Activated CD4-positive, alpha-beta T cell treated with anti-CD3 and anti-CD28 coated beads, Interleukin-2, amount 10 ng/mL, durations not matched to agents 7 days and 5 days (primary cell): ENCODE measurements around the gene CSAG2. TPM values are rescaled to one million over a fixed set of nuclear protein-coding genes. Genes with fewer than 3 reads are reported as not detected.
"Not testable (repeated sequence)": the region's sequence is repeated elsewhere in the genome, so short reads cannot be mapped to it uniquely, and the experiment has no call there.

Experiments
- CTCF ChIA-PET: fragments of 350-600 bp; sonication (Branson Sonifier 250); formaldehyde crosslinking; loops from one replicate; lab custom pipeline; 2021; ENCODE audit warnings: antibody characterized with exemption; lab: Charles Lee
- POLR2A ChIA-PET: fragments of 350-600 bp; sonication (Branson Sonifier 250); formaldehyde crosslinking; loops from one replicate; lab custom pipeline; 2021; ENCODE audit warnings: antibody characterized with exemption; lab: Charles Lee
- DNase-seq: peaks from one replicate; pipeline ENCODE4 v3.0.0-alpha.2; 2020
- H3K27ac Mint-ChIP-seq: one replicate; pipeline ENCODE4 v1.8.0; 2021; ENCODE audit warnings: mild to moderate bottlenecking, moderate library complexity, mixed read lengths
- H3K27me3 Mint-ChIP-seq: one replicate; pipeline ENCODE4 v1.8.0; 2021; ENCODE audit warnings: mixed read lengths
- H3K36me3 Mint-ChIP-seq: one replicate; pipeline ENCODE4 v1.8.0; 2021; ENCODE audit warnings: low read depth, mixed read lengths
- H3K4me1 Mint-ChIP-seq: one replicate; pipeline ENCODE4 v1.8.0; 2021; ENCODE audit warnings: mixed read lengths
- H3K4me3 Mint-ChIP-seq: one replicate; pipeline ENCODE4 v1.8.0; 2021; ENCODE audit warnings: mild to moderate bottlenecking, moderate library complexity, mixed read lengths
- H3K9me3 Mint-ChIP-seq: one replicate; pipeline ENCODE4 v1.8.0; 2021; ENCODE audit warnings: mixed read lengths
- total RNA-seq, 2 experiments: library from RNA; stranded (reverse); gene quantifications; one replicate each; pipeline ENCODE4 v1.2.3, GENCODE V29; 2021

Gene CSAG2
- total RNA-seq, 2 experiments from 2014 or later = 0.35 TPM; not detected in 1

DNA sequence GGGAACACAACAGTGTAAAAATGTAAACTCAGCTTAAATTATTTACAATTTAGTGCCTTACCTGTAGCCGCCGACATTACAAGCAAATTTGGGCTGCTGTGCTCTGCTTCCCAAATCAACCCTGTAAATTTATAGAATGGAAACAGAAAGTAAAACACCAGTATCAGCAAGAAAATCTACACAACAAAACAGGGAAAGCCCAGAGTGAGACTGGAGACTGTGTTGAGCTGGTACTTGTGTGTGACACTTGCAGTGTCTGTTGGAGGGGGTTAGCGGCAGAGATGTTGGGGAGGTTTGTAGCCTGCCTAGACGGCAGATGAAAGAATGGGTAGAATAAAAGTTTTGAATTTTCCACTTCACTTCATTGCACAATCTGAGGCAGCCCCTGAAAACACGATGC lies 4.1 kb upstream of the CSAG2 start:
- POLR2A ChIA-PET, H3K4me3 Mint-ChIP-seq: not testable (repeated sequence)

DNA sequence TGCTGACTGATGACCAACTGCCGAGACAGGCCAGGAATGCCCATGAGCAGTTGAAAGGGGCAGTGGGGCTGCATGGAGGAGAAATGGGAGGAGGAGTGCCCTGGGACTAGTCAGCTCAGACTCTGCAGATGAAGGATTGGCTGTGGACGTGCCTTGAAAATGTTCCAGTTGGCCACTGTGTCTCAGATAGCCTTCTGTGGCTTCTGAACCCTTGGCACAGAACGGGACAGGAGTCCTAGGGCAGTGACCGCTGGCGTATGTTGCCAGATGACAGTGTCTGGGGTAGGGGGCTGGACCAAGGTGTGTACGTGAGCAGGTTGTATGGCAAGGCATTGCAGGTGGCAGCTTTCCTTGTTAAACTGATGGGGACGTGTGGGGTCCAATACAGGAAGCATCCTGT lies 2.6 kb downstream of the CSAG2 start:
- CTCF ChIA-PET, H3K4me1 Mint-ChIP-seq, H3K4me3 Mint-ChIP-seq, H3K9me3 Mint-ChIP-seq, H3K36me3 Mint-ChIP-seq, H3K27me3 Mint-ChIP-seq, H3K27ac Mint-ChIP-seq, POLR2A ChIA-PET, DNase-seq: not testable (repeated sequence)

More for the DNA sequence above, 4.1 kb upstream of the CSAG2 start:
- H3K36me3 Mint-ChIP-seq, H3K4me1 Mint-ChIP-seq, DNase-seq, CTCF ChIA-PET, H3K27ac Mint-ChIP-seq, H3K9me3 Mint-ChIP-seq, H3K27me3 Mint-ChIP-seq: not testable (repeated sequence)

DNA sequence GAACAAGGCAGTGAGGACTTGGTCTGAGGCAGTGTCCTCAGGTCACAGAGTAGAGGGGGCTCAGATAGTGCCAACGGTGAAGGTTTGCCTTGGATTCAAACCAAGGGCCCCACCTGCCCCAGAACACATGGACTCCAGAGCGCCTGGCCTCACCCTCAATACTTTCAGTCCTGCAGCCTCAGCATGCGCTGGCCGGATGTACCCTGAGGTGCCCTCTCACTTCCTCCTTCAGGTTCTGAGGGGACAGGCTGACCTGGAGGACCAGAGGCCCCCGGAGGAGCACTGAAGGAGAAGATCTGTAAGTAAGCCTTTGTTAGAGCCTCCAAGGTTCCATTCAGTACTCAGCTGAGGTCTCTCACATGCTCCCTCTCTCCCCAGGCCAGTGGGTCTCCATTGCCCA lies 8.7 kb downstream of the CSAG2 start:
- H3K36me3 Mint-ChIP-seq, H3K4me3 Mint-ChIP-seq, H3K9me3 Mint-ChIP-seq, CTCF ChIA-PET, DNase-seq, H3K27me3 Mint-ChIP-seq, H3K4me1 Mint-ChIP-seq, POLR2A ChIA-PET, H3K27ac Mint-ChIP-seq: not testable (repeated sequence)

DNA sequence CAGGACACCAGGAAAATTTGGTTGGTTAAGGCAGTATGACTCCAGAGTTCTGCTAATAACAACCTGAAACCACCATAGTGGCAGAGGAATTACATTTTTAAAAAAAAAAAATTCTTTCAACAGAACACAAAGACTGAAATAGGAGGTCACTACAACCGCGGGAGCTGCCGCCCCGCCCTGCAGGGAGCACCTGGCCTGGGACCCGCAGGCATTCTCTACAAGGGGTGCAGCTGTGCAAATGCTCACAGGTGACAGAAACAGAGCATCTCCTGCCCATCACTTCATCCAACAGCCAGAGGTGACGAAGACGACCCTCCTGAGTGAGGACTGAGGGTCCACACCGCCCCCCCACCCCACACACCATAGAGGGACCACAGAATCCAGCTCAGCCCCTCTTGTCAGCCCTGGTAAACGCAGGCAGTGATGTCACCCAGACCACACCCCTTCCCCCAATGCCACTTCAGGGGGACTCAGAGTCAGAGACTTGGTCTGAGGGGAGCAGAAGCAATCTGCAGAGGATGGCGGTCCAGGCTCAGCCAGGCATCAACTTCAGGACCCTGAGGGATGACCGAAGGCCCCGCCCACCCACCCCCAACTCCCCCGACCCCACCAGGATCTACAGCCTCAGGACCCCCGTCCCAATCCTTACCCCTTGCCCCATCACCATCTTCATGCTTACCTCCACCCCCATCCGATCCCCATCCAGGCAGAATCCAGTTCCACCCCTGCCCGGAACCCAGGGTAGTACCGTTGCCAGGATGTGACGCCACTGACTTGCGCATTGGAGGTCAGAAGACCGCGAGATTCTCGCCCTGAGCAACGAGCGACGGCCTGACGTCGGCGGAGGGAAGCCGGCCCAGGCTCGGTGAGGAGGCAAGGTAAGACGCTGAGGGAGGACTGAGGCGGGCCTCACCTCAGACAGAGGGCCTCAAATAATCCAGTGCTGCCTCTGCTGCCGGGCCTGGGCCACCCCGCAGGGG lies 10.8 kb downstream of the CSAG2 start, which contains the start of gene MAGEA3:
MAGEA3 (plus strand) TSS at position 843 of the 980 bp plus-strand sequence. CDS start 2,039 bp downstream, outside the sequence.
- POLR2A ChIA-PET, H3K4me3 Mint-ChIP-seq, CTCF ChIA-PET, DNase-seq, H3K27ac Mint-ChIP-seq, H3K27me3 Mint-ChIP-seq, H3K9me3 Mint-ChIP-seq, H3K36me3 Mint-ChIP-seq, H3K4me1 Mint-ChIP-seq: not testable (repeated sequence)

DNA sequence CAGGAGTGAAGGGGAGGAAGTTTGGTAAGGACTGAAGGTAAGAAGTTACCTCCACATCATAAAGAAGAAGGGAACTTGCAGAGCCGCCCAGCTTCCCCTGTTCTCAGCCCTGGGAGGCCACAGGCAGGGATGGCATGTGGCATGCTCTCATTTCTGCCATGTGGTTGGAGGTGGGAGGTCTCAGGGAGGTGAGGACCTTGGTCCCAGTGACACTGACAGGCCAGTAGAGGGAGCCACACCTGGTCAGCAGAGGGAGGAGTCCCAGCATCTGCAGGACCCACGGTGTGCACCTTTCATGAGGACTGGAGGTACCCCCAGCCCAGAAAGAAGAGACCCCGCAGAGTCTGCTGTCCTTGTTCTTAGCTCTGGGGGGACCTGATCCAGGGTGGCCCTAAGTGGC lies 28.1 kb downstream of the CSAG2 start:
- H3K36me3 Mint-ChIP-seq, POLR2A ChIA-PET, H3K4me3 Mint-ChIP-seq: not testable (repeated sequence)

DNA sequence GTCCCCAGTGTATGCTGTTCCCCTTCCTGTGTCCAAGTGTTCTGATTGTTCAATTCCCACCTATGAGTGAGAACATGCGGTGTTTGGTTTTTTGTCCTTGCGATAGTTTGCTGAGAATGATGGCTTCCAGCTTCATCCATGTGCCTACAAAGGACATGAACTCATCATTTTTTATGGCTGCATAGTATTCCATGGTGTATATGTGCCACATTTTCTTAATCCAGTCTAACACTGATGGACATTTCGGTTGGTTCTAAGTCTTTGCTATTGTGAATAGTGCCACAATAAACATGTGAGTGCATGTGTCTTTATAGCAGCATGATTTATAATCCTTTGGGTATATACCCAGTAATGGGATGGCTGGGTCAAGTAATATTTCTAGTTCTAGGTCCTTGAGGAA lies 34.4 kb downstream of the CSAG2 start:
- POLR2A ChIA-PET, H3K4me1 Mint-ChIP-seq, H3K9me3 Mint-ChIP-seq, H3K4me3 Mint-ChIP-seq, H3K27me3 Mint-ChIP-seq, DNase-seq, H3K27ac Mint-ChIP-seq, H3K36me3 Mint-ChIP-seq, CTCF ChIA-PET: not testable (repeated sequence)

More for the DNA sequence above, 28.1 kb downstream of the CSAG2 start:
- DNase-seq, H3K9me3 Mint-ChIP-seq, H3K27me3 Mint-ChIP-seq, H3K27ac Mint-ChIP-seq, H3K4me1 Mint-ChIP-seq, CTCF ChIA-PET: not testable (repeated sequence)

DNA sequence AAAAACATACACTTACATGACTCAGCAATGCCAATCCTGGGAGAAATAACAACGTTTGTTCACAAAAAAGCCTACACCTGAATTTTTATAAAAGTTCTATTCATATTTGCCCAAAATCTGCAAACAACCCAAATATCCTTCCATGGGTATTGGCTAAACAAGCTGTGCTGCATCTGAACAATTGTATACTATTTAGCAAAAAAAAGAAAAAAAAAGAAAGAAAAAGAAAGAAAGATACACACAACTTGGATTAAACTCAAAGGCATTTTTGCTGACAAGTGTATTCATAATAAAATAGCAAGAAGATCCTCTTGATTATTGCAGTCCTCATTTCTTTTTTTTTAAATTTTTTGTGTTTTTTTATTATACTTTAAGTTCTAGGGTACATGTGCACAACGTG lies 34.9 kb downstream of the CSAG2 start:
- POLR2A ChIA-PET = no interaction called here
- Mint-ChIP-seq H3K4me1 (no peaks in the 10 kb centered on the region), H3K9me3 (no peaks in the 10 kb centered on the region), H3K4me3 (no peak overlapping the region), H3K36me3 (no peaks in the 10 kb centered on the region), H3K27me3 (peaks cover 2% of the 10 kb centered on the region), H3K27ac (no peak overlapping the region)
- DNase-seq = no peak
- CTCF ChIA-PET = no interaction called here

DNA sequence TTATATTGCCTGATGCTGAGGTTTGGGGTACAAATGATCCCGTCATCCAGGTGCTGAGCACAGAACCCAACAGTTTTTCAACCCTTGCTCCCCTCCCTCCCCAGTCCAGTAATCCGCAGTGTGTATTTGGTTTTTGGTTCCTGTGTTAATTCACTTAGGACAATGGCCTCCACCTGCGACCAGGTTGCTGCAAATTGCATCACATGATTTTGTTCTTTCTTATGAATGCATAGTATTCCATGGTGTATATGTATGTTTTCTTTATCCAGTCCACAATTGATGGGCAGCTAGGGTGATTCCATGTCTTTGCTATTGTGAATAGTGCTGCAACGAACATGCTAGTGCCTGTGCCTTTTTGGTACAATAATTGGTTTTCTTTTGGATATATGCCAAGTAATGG lies 46.0 kb downstream of the CSAG2 start:
- Mint-ChIP-seq H3K4me1 (no peaks in the 10 kb centered on the region), H3K27me3 (no peaks in the 10 kb centered on the region), H3K4me3 (no peak overlapping the region), H3K9me3 (no peaks in the 10 kb centered on the region), H3K27ac (no peak overlapping the region), H3K36me3 (no peaks in the 10 kb centered on the region)
- ChIA-PET CTCF (no interaction called here), POLR2A (no interaction called here)
- no peak for DNase-seq

DNA sequence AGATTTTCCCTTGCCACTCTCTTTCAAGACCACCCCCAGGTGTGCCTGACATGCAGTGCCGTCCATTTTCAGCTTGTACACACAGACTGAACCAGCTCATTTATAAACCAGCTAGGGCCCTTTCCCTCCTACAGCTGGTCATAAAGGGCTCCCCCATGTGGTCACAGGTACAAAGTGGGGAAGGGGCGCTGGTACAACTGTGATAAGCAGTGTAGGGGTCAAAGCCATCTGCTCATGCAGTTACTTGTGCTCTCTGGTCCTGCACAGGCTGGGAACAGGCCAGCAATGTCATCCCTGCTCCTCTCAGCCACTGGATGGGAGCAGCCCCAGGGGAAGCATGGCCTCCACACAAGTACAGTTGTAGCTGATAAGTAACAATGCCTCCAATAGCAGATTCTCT lies 50.8 kb downstream of the CSAG2 start:
- no peak for DNase-seq
- Mint-ChIP-seq H3K4me1 (no peaks in the 10 kb centered on the region), H3K27me3 (no peaks in the 10 kb centered on the region), H3K9me3 (no peaks in the 10 kb centered on the region), H3K4me3 (no peak overlapping the region), H3K36me3 (no peaks in the 10 kb centered on the region), H3K27ac (no peak overlapping the region)
- POLR2A ChIA-PET = no interaction called here
- CTCF ChIA-PET = interaction anchor here (0.6 kb wide), 1 partner anchor 26 kb away, joined by 3 read pairs; no protein-coding TSS in a partner anchor

Other genes with a start within 250 kb of the CSAG2 start
- not detected for gene GABRQ, start 71.4 kb downstream of the CSAG2 start, total RNA-seq
- not detected for gene MAGEA3, start 10.5 kb downstream of the CSAG2 start, total RNA-seq
- gene MAGEA2B, start 5.4 kb upstream of the CSAG2 start, total RNA-seq = not detected
- not detected for gene CSAG1, start 24.4 kb upstream of the CSAG2 start, total RNA-seq
- gene MAGEA12, start 24.5 kb upstream of the CSAG2 start, total RNA-seq = not detected
- gene MAGEA2, start 44.6 kb upstream of the CSAG2 start, total RNA-seq = not detected
- gene CSAG3, start 49.9 kb upstream of the CSAG2 start, total RNA-seq = under 1 TPM; 0.35 to 0.62 TPM
- not detected for gene MAGEA6, start 60.4 kb upstream of the CSAG2 start, total RNA-seq
- 10 to 100 TPM in 1 of 2 experiments, 1 to 10 TPM in 1; 9.7 to 12.5 TPM for gene CETN2, start 121.5 kb upstream of the CSAG2 start, total RNA-seq
- 10 to 100 TPM; 13.9 TPM for gene NSDHL, start 121.8 kb upstream of the CSAG2 start, total RNA-seq
- 1 to 10 TPM; 1.0 to 1.6 TPM for gene ZNF185, start 188.8 kb upstream of the CSAG2 start, total RNA-seq